ENCODE data around the gene KLF15. TPM values are rescaled to one million over a fixed set of nuclear protein-coding genes. Genes with fewer than 3 reads are reported as not detected.

The KLF15 gene
- total RNA-seq, 1 experiment from 2014 or later, result 3.3 TPM

- Histone ChIP-seq H4K20me1 (ENCODE audit: insufficient read depth) (no peaks in the 10 kb centered on the region), H3K4me2 (ENCODE audit: low read length) (no peak overlapping the region), H3K4me1 (ENCODE audit: control insufficient read depth in 1 of 2, insufficient read depth in 2 of 2, low read length in 2 of 2) (no peaks in the 10 kb centered on the region), H3K27ac (ENCODE audit: low read depth, low read length) (no peak overlapping the region), H3K36me3 (ENCODE audit: control insufficient read depth in 1 of 2, insufficient read depth in 2 of 2, low read length in 2 of 2) (no peaks in the 10 kb centered on the region), H3K4me3 (replicated peaks in 1 of 2; ENCODE audit: low read depth in 1 of 2, low read length in 2 of 2) (no peak overlapping the region), H2AFZ (ENCODE audit: low read depth, low read length, poor library complexity, severe bottlenecking) (no peak overlapping the region), H3K9me2 (ENCODE audit: insufficient read depth) (no peaks in the 10 kb centered on the region), H3K9ac (ENCODE audit: low read length) (no peak overlapping the region), H3K79me2 (ENCODE audit: insufficient read depth, low read length) (no peaks in the 10 kb centered on the region), H3K27me3 (ENCODE audit: insufficient read depth, low read length) (peaks cover 13% of the 10 kb centered on the region), H3K9me3 (ENCODE audit: control insufficient read depth in 1 of 2, insufficient read depth in 1 of 2, low read depth in 1 of 2, low read length in 2 of 2) (no peaks in the 10 kb centered on the region)
- DNase-seq (ENCODE audit: low read depth, low spot score), result no peak
- RAD21 ChIA-PET (ENCODE audit: low non-redundant PET in 1 of 2, low total read pairs in 2 of 2, uncharacterized antibody in 2 of 2, unreplicated experiment in 2 of 2), result no interaction called here
- POLR2A ChIA-PET, result no interaction called here
- no peak for TF ChIP-seq ZFX (IDR thresholded peaks at IDR 0.05)
- TF ChIP-seq SP1 (IDR thresholded peaks at IDR 0.05; ENCODE audit: low read depth), result no peak
- no peak for TF ChIP-seq ZBTB33 (IDR thresholded peaks at IDR 0.05; ENCODE audit: extremely low read depth, insufficient replicate concordance, low read length)
- no peak for TF ChIP-seq ELF1 (IDR thresholded peaks at IDR 0.05; ENCODE audit: borderline replicate concordance, low read depth)
- TF ChIP-seq YY1 (IDR thresholded peaks at IDR 0.05; ENCODE audit: extremely low read depth, insufficient replicate concordance, low read depth, low read length), result no peak
- TF ChIP-seq JUND (IDR thresholded peaks at IDR 0.05), result no peak
- no peak for TF ChIP-seq ATF3 (IDR thresholded peaks at IDR 0.05)
- no peak for TF ChIP-seq EGR1 (IDR thresholded peaks at IDR 0.05; ENCODE audit: low read depth)
- no peak for TF ChIP-seq EZH2phosphoT487 (IDR thresholded peaks at IDR 0.05; ENCODE audit: borderline replicate concordance)
- no peak for TF ChIP-seq CTCF (IDR thresholded peaks at IDR 0.05 in 2 of 3, conservative IDR thresholded peaks at IDR 0.05 in 1 of 3; ENCODE audit: borderline replicate concordance in 1 of 3, insufficient read depth in 1 of 3, low read depth in 2 of 3, low read length in 2 of 3)
- TF ChIP-seq EZH2 (IDR thresholded peaks at IDR 0.05), result no peak
- no peak for TF ChIP-seq MAX (IDR thresholded peaks at IDR 0.05)
- no peak for TF ChIP-seq CBX3 (IDR thresholded peaks at IDR 0.05; ENCODE audit: low read depth)
- TF ChIP-seq REST (IDR thresholded peaks at IDR 0.05; ENCODE audit: low read depth), result no peak
- no peak for TF ChIP-seq SRF (IDR thresholded peaks at IDR 0.05; ENCODE audit: low read depth)
- TF ChIP-seq CEBPB (IDR thresholded peaks at IDR 0.05; ENCODE audit: low read depth), result no peak
- TF ChIP-seq ZNF274 (IDR thresholded peaks at IDR 0.05; ENCODE audit: low read depth, low read length), result no peak
- no peak for TF ChIP-seq RAD21 (IDR thresholded peaks at IDR 0.05; ENCODE audit: low read depth)
- no TSS peak for BruUV-seq (replicated peaks)
- CTCF ChIA-PET, result no interaction called here
- no peak for ATAC-seq
- intact Hi-C loops (cut with micrococcal nuclease), result no loop called here
Measured at GRCh38 chr3:126340596-126340942, 16.6 kb downstream of the KLF15 start.

Data from HCT116 (cell line).